ENCODE data around the gene GTPBP1. TPM values are rescaled to one million over a fixed set of nuclear protein-coding genes. Genes with fewer than 3 reads are reported as not detected.
A peak's percentile ranks its signal among the peaks of the same experiment; 100 is the strongest.

Gene GTPBP1
- total and polyA plus RNA-seq, 2 of the 4 experiments (the other 2 are of a cell fraction), result 12.4 to 29.5 TPM

DNA sequence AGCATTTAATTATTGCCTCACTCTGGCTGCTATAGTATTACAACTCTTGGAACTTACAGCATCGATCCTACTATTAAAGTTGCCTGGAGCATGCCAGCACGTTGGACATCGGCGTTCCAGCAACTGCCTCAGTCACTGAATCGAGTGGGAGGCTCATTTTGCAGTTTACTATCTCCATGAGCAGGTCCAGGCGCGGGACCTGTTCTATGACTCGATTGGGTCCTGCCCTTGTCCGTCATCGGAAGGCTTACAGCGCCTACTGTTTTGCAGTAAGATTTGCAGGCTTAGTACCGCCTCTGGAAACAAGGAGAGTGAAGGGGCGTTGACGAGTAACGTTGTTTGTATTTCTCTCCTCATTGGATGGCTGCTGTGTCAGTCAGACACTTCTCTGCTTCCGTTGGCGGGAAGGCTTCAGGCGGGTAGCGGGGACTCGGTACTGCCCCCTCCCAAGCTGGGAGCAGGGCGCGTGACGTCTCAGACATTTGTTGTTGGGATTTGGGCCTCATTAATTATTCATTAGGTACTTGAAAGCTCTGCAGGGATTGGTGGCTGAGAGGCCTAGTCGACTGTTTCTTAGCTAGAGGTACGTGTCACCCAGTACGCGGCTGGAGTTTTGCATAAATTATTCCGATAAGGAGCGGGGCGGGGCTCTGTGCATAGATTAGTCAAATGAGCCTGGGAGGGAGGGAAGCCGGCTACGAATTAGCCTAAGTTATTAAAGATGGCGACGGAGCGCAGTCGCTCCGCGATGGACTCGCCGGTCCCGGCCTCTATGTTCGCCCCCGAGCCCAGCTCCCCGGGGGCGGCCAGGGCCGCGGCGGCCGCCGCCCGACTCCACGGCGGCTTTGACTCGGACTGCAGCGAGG, at the start of gene GTPBP1 (continued):
- TF ChIP-seq, protein P1, sequence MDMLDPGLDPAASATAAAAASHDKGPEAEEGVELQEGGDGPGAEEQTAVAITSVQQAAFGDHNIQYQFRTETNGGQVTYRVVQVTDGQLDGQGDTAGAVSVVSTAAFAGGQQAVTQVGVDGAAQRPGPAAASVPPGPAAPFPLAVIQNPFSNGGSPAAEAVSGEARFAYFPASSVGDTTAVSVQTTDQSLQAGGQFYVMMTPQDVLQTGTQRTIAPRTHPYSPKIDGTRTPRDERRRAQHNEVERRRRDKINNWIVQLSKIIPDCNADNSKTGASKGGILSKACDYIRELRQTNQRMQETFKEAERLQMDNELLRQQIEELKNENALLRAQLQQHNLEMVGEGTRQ (IDR thresholded peaks at IDR 0.05; ENCODE audit: low read depth, low read length), result peak; percentile 82
- TF ChIP-seq RCOR1 (IDR thresholded peaks at IDR 0.05; ENCODE audit: insufficient replicate concordance, low read length) (no peak), MAZ (IDR thresholded peaks at IDR 0.05; ENCODE audit: borderline replicate concordance, low read depth, low read length) (peak; percentile 94; the same call in 1 of the 2 replicates), SMC3 (IDR thresholded peaks at IDR 0.05; ENCODE audit: low read depth, low read length) (no peak), BHLHE40 (IDR thresholded peaks at IDR 0.05; ENCODE audit: low read depth, low read length) (no peak)

Measured in IMR-90 (cell line).